ENCODE results near the gene IGF1. TPM values are rescaled to one million over a fixed set of nuclear protein-coding genes. Genes with fewer than 3 reads are reported as not detected.

Gene IGF1
- total RNA-seq, 2 experiments from 2014 or later = not detected

GRCh38 chr12:102475355-102475754 lies 5.0 kb downstream of the IGF1 start:
- H3K27ac Mint-ChIP-seq = no peak overlapping the region
- H3K9me3 Mint-ChIP-seq (ENCODE audit: low read depth) = no peaks in the 10 kb centered on the region
- DNase-seq (no peak), ATAC-seq (no peak)
- intact Hi-C loops (cut with DNase I, micrococcal nuclease) = no loop called here
- peaks cover 8% of the 10 kb centered on the region for H3K27me3 Mint-ChIP-seq
- no peak overlapping the region for H3K4me3 Mint-ChIP-seq
- POLR2A ChIA-PET = no interaction called here
- CTCF ChIA-PET = no interaction called here
- H3K4me1 Mint-ChIP-seq = peaks cover 15% of the 10 kb centered on the region
- no peaks in the 10 kb centered on the region for H3K36me3 Mint-ChIP-seq (ENCODE audit: low read depth)

DNA sequence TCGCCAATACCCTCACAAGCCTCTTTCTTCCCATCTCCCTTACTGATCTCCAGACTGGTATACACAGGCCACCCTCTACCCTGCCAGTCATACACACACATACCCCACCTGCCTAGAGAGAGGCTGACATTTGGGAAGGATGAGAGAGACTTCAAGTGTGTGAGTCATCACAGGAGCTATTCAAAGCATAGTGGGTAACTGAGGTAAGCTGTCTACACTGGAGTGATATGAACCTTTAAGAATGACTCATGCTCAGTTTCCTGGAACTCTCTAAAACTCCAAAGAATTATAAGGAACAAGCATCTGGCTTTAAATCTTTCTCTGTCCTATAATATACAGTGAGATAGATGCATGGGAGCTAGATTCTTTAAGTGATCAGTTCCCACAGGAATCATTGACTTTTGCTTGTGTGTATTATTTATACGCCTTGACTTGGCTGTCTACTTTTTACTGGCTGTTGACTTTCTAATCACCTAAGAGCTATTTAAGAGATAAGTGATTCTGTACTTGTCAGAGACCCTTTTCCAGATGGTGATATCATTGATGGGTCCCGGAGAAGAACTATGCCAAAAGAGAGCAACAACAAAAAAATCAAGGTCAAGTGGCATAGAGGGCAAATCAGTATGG lies 5.8 kb downstream of the IGF1 start:
- intact Hi-C loops (cut with DNase I, micrococcal nuclease) = no loop called here
- peaks cover 8% of the 10 kb centered on the region for H3K27me3 Mint-ChIP-seq
- H3K4me1 Mint-ChIP-seq = peaks cover 15% of the 10 kb centered on the region
- POLR2A ChIA-PET = no interaction called here
- no peaks in the 10 kb centered on the region for H3K9me3 Mint-ChIP-seq (ENCODE audit: low read depth)
- H3K4me3 Mint-ChIP-seq = no peak overlapping the region
- CTCF ChIA-PET = no interaction called here
- DNase-seq (peak; percentile 37), ATAC-seq (peak; percentile 94)
- no peaks in the 10 kb centered on the region for H3K36me3 Mint-ChIP-seq (ENCODE audit: low read depth)
- H3K27ac Mint-ChIP-seq = no peak overlapping the region

DNA sequence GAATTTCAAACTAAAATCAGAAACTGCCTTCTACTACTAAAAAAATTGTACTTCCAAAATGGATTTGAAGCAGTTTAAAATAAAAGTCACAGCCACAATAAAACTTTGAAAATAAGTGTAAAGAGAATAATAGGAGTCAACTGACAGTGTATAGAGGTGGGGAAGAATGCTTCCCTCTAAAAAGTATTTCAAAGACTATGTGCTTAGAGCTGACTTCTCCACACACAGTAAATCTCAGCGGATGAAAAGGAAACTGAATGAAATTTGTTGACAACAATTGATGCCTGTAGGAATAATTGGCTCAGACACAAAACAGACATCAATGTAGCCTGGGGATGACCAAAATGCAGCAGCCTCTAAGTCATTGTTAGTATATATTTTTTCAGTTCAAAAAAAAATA lies 7.9 kb downstream of the IGF1 start:
- POLR2A ChIA-PET = no interaction called here
- peaks cover 13% of the 10 kb centered on the region for H3K4me1 Mint-ChIP-seq
- no peak overlapping the region for H3K4me3 Mint-ChIP-seq
- no peak overlapping the region for H3K27ac Mint-ChIP-seq
- CTCF ChIA-PET = interaction anchor here (2.2 kb wide), 1 partner anchor 10 kb away, joined by 9 read pairs; no protein-coding TSS in a partner anchor
- peaks cover 11% of the 10 kb centered on the region for H3K27me3 Mint-ChIP-seq
- ATAC-seq (no peak), DNase-seq (no peak)
- intact Hi-C loops (cut with DNase I, micrococcal nuclease) = no loop called here
- H3K9me3 Mint-ChIP-seq (ENCODE audit: low read depth) = no peaks in the 10 kb centered on the region
- no peaks in the 10 kb centered on the region for H3K36me3 Mint-ChIP-seq (ENCODE audit: low read depth)

DNA sequence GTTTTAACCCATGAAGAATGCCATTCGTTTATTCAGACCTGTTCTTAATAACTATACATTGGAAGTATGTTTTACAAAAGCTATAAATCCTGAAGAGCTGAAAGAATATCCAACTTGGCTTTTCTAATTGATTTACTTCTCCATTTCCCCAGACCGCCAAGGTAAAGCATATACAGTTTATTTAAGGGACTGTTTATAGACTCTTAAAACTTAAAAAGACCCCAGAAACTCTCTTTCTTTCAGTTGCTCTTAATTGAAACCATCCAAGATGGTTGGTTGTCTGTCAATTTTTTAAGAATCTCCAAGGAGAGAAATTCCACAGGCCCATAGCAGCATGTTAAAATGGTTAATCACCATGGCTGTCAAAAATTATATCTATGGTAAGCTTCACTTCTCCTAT lies 8.8 kb downstream of the IGF1 start:
- Mint-ChIP-seq H3K4me1 (peaks cover 13% of the 10 kb centered on the region), H3K27ac (no peak overlapping the region), H3K36me3 (ENCODE audit: low read depth) (no peaks in the 10 kb centered on the region), H3K27me3 (peaks cover 12% of the 10 kb centered on the region), H3K4me3 (no peak overlapping the region), H3K9me3 (ENCODE audit: low read depth) (no peaks in the 10 kb centered on the region)
- DNase-seq = no peak
- ChIA-PET CTCF (interaction anchor here (0.6 to 2.2 kb wide), 3 partner anchors 8 to 236 kb away, joined by 3 to 9 read pairs (median 5); no protein-coding TSS in a partner anchor), POLR2A (no interaction called here)
- no peak for ATAC-seq
- intact Hi-C loops (cut with DNase I, micrococcal nuclease) = no loop called here

DNA sequence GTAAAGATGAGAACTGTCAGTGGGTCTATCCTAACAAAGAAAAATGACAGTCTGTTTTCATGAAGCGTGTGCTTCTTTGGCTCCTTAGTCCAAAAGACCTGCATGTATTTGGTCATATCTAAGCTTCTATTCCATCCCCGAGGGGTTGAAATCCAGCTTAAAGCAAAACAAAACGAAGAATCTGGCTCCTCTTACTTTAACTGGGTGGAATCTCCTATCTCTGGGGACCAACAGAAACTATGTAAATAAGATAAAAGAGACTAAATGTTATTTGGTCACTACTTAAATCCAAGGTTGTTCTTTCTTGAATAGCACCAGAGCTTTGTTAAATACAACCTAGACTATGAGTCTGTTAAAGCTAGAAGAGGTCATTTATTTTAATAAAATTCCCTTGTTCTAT lies 9.4 kb downstream of the IGF1 start:
- Mint-ChIP-seq H3K4me1 (peaks cover 13% of the 10 kb centered on the region), H3K27me3 (peaks cover 12% of the 10 kb centered on the region), H3K9me3 (ENCODE audit: low read depth) (no peaks in the 10 kb centered on the region), H3K4me3 (no peak overlapping the region), H3K36me3 (ENCODE audit: low read depth) (no peaks in the 10 kb centered on the region), H3K27ac (no peak overlapping the region)
- POLR2A ChIA-PET = interaction anchor here (0.7 kb wide), 1 partner anchor 41 kb away, joined by 3 read pairs; no protein-coding TSS in a partner anchor
- CTCF ChIA-PET = interaction anchor here (2.2 kb wide), 1 partner anchor 12 kb away, joined by 9 read pairs; no protein-coding TSS in a partner anchor
- ATAC-seq = no peak
- intact Hi-C loops (cut with DNase I, micrococcal nuclease) = no loop called here
- no peak for DNase-seq

DNA sequence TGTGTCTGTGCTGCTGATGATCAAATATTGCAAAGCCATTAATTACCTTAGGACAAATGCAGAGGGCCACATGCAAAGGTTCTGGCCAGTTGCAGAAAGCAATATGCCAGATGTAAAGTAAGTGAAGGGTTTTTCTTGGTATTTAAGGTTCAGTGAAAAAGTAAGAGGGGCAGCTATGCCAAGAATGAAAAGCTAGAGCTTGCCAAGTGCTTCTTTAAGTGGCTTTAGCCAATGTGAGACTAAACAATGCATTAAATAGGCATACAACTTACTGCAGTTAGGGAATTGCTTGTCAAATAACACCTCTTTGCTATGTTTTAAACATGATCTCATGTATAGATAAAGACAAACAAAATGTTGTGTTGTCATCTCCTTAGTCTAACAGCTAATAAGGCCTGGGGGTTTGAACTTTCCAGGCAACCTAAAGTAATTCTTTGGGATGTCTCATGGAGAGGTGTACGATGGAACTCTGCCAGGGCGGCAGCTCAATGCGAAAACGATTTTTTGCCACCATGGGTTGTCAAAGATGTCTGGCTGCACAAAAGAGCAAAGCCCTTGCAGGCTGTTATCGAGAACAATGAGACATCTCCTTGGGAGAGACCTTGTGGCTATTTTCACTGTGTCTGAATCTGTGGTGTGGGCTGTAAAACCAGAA lies 12.0 kb downstream of the IGF1 start:
- DNase-seq (no peak), ATAC-seq (no peak)
- H3K9me3 Mint-ChIP-seq (ENCODE audit: low read depth) = no peaks in the 10 kb centered on the region
- peaks cover 4% of the 10 kb centered on the region for H3K27me3 Mint-ChIP-seq
- intact Hi-C loops (cut with DNase I, micrococcal nuclease) = no loop called here
- POLR2A ChIA-PET = no interaction called here
- H3K27ac Mint-ChIP-seq = no peak overlapping the region
- CTCF ChIA-PET = interaction anchor here (0.6 kb wide), 1 partner anchor 838 kb away, joined by 3 read pairs; no protein-coding TSS in a partner anchor
- H3K4me3 Mint-ChIP-seq = no peak overlapping the region
- no peaks in the 10 kb centered on the region for H3K36me3 Mint-ChIP-seq (ENCODE audit: low read depth)
- no peaks in the 10 kb centered on the region for H3K4me1 Mint-ChIP-seq

- Mint-ChIP-seq H3K27ac (no peak overlapping the region), H3K9me3 (ENCODE audit: low read depth) (no peaks in the 10 kb centered on the region), H3K27me3 (peaks cover 6% of the 10 kb centered on the region), H3K4me3 (no peak overlapping the region), H3K4me1 (no peaks in the 10 kb centered on the region), H3K36me3 (ENCODE audit: low read depth) (no peaks in the 10 kb centered on the region)
- ChIA-PET CTCF (no interaction called here), POLR2A (no interaction called here)
- DNase-seq (no peak), ATAC-seq (no peak)
- intact Hi-C loops (cut with DNase I, micrococcal nuclease) = no loop called here
Measured at GRCh38 chr12:102465762-102466560, 14.4 kb downstream of the IGF1 start.

- CTCF ChIA-PET = interaction anchor here (1.4 kb wide), 1 partner anchor 8 kb away, joined by 5 read pairs; no protein-coding TSS in a partner anchor
- no peaks in the 10 kb centered on the region for H3K36me3 Mint-ChIP-seq (ENCODE audit: low read depth)
- no peak overlapping the region for H3K27ac Mint-ChIP-seq
- H3K27me3 Mint-ChIP-seq = peaks cover 7% of the 10 kb centered on the region
- intact Hi-C loops (cut with DNase I, micrococcal nuclease) = no loop called here
- no peaks in the 10 kb centered on the region for H3K9me3 Mint-ChIP-seq (ENCODE audit: low read depth)
- POLR2A ChIA-PET = no interaction called here
- no peak overlapping the region for H3K4me3 Mint-ChIP-seq
- H3K4me1 Mint-ChIP-seq = no peaks in the 10 kb centered on the region
- no peak for ATAC-seq
- DNase-seq = no peak
Measured at GRCh38 chr12:102463659-102464249, 16.6 kb downstream of the IGF1 start.

DNA sequence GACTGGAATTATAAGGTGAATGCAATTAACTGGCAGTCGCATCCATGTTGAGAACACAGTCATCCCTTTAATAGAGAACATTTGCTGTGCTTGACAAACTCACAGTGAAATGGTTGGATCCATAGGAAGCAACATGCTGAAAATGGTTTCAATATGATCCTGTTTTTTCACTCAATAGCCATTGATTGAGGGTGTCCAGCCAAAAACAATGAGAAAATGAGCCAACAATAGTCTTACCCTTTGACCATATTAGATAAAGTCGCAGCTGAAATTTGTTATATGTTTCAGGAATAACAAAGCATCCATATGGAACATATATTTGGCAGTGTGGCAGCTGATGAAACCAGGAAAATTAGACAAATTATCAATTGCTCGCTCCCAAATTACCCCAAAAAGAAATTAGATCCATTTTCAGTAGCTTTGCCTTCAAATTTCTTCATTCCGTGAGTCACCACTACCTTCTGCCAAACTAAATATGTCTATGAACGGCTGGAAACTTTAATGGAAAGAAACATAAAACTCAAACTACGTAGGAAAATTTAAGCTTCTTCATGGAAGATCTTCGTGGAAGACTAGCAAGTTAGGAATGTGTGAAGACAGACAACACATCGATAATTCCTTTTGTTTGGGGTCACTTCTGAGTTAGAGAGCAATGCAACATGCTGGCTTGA lies 17.4 kb downstream of the IGF1 start:
- no peak overlapping the region for H3K4me3 Mint-ChIP-seq
- DNase-seq (no peak), ATAC-seq (no peak)
- no peaks in the 10 kb centered on the region for H3K4me1 Mint-ChIP-seq
- ChIA-PET CTCF (interaction anchor here (0.5 to 1.4 kb wide), 2 partner anchors 9 to 1822 kb away, joined by 3 to 5 read pairs; no protein-coding TSS in a partner anchor), POLR2A (no interaction called here)
- no peaks in the 10 kb centered on the region for H3K9me3 Mint-ChIP-seq (ENCODE audit: low read depth)
- no peak overlapping the region for H3K27ac Mint-ChIP-seq
- H3K36me3 Mint-ChIP-seq (ENCODE audit: low read depth) = no peaks in the 10 kb centered on the region
- intact Hi-C loops (cut with DNase I, micrococcal nuclease) = no loop called here
- H3K27me3 Mint-ChIP-seq = peaks cover 5% of the 10 kb centered on the region

DNA sequence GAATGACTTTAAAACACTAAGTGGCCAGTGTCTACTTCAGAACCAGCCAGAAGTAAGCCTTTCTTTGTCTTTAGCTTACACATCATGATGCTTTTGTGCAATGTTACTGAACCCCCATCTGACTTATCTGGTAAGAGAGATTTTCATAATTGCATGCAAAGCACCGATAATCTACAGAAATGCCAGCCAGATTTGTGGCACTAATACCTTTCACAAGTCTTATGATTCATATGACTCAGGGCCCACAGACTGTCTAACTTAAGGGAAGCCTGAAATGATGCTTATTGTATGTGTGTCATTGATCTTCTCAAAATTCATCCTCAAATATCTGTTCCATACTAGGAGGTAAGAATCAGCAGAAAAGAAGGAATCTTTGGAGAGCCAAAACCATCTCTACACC lies 18.0 kb downstream of the IGF1 start:
- Mint-ChIP-seq H3K9me3 (ENCODE audit: low read depth) (no peaks in the 10 kb centered on the region), H3K4me1 (no peaks in the 10 kb centered on the region), H3K27me3 (peaks cover 3% of the 10 kb centered on the region), H3K36me3 (ENCODE audit: low read depth) (no peaks in the 10 kb centered on the region), H3K27ac (no peak overlapping the region), H3K4me3 (no peak overlapping the region)
- intact Hi-C loops (cut with DNase I, micrococcal nuclease) = no loop called here
- ATAC-seq (peak; percentile 33), DNase-seq (no peak)
- ChIA-PET CTCF (interaction anchor here (1.4 kb wide), 1 partner anchor 9 kb away, joined by 5 read pairs; no protein-coding TSS in a partner anchor), POLR2A (no interaction called here)

DNA sequence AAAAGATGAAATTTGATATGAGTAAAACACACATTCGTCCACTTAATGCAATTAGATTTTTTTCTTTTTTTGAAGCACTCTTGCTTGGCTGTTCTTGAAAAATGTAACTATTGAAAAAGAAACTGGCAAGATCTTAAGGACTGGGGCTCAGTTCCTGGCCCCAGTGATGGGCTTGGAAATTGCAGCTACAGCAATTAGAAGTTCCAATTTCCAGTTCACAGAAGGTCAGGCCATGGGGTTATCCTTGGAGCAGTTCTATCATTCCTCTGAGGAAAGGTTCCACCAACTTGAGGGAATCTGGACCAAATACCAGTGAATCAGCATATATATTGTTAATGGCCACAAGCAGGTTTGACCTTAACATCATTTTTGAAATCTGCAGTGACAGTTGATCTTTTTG lies 18.9 kb downstream of the IGF1 start:
- ATAC-seq = no peak
- ChIA-PET POLR2A (no interaction called here), CTCF (no interaction called here)
- no peaks in the 10 kb centered on the region for H3K36me3 Mint-ChIP-seq (ENCODE audit: low read depth)
- no peaks in the 10 kb centered on the region for H3K4me1 Mint-ChIP-seq
- peaks cover 7% of the 10 kb centered on the region for H3K27me3 Mint-ChIP-seq
- DNase-seq = no peak
- H3K9me3 Mint-ChIP-seq (ENCODE audit: low read depth) = no peaks in the 10 kb centered on the region
- H3K27ac Mint-ChIP-seq = no peak overlapping the region
- intact Hi-C loops (cut with DNase I, micrococcal nuclease) = no loop called here
- no peak overlapping the region for H3K4me3 Mint-ChIP-seq
